Measurements from ENCODE around the gene ZFYVE28. TPM values are rescaled to one million over a fixed set of nuclear protein-coding genes. Genes with fewer than 3 reads are reported as not detected.

The ZFYVE28 gene
- total RNA-seq, 2 experiments from 2014 or later = 26.2 to 28.0 TPM

GRCh38 chr4:2246384-2247127 lies 171.9 kb downstream of the ZFYVE28 start:
- Histone ChIP-seq H3K27ac (ENCODE audit: low read depth in 1 of 2, low read length in 2 of 2) (no peak overlapping the region), H3K27me3 (ENCODE audit: control insufficient read depth in 1 of 2, insufficient read depth in 2 of 2, low read length in 2 of 2) (no peaks in the 10 kb centered on the region), H3K4me1 (ENCODE audit: insufficient read depth, low read length) (peaks cover 13% of the 10 kb centered on the region), H3K36me3 (ENCODE audit: insufficient read depth, low read length) (peaks cover 34% of the 10 kb centered on the region), H3K4me3 (ENCODE audit: low read length) (no peak overlapping the region), H3K9me3 (ENCODE audit: control insufficient read depth in 1 of 2, insufficient read depth in 1 of 2, low read length in 2 of 2) (no peaks in the 10 kb centered on the region)
- POLR2A ChIA-PET = no interaction called here
- intact Hi-C loops (cut with DNase I, micrococcal nuclease) = loop anchor here (10.0 kb wide), 2 partner anchors 288 to 1288 kb away; partner anchors contain the start of genes FAM193A (in 1 of the 2) and LRPAP1 (in 1 of the 2)
- Mint-ChIP-seq H3K27ac (peak overlapping the region; percentile 51), H3K4me1 (ENCODE audit: low read depth) (peaks cover 28% of the 10 kb centered on the region), H3K27me3 (no peaks in the 10 kb centered on the region), H3K4me3 (no peak overlapping the region), H3K9me3 (no peaks in the 10 kb centered on the region), H3K36me3 (ENCODE audit: low read depth) (peaks cover 18% of the 10 kb centered on the region)
- TF ChIP-seq CTCF (IDR thresholded peaks at IDR 0.05) = no peak
- CTCF ChIA-PET = no interaction called here
- no peak for ATAC-seq (ENCODE audit: poor library complexity)
- DNase-seq = peak in 2 of 14 experiments; percentile 1 to 22

GRCh38 chr4:2245787-2246275 lies 172.6 kb downstream of the ZFYVE28 start:
- no peak for DNase-seq
- peak overlapping the region; percentile 79 for H3K27ac Mint-ChIP-seq
- H3K9me3 Mint-ChIP-seq = no peaks in the 10 kb centered on the region
- H3K4me1 ChIP-seq (ENCODE audit: insufficient read depth, low read length) = peaks cover 16% of the 10 kb centered on the region
- CTCF ChIA-PET = no interaction called here
- TF ChIP-seq CTCF (IDR thresholded peaks at IDR 0.05) = no peak
- intact Hi-C loops (cut with DNase I, micrococcal nuclease) = loop anchor here (10.0 kb wide), 2 partner anchors 289 to 1289 kb away; partner anchors contain the start of genes FAM193A (in 1 of the 2) and LRPAP1 (in 1 of the 2)
- no peak for ATAC-seq (ENCODE audit: poor library complexity)
- H3K36me3 ChIP-seq (ENCODE audit: insufficient read depth, low read length) = peaks cover 26% of the 10 kb centered on the region
- POLR2A ChIA-PET = no interaction called here
- H3K36me3 Mint-ChIP-seq (ENCODE audit: low read depth) = peaks cover 22% of the 10 kb centered on the region
- H3K9me3 ChIP-seq (ENCODE audit: control insufficient read depth in 1 of 2, insufficient read depth in 1 of 2, low read length in 2 of 2) = no peaks in the 10 kb centered on the region
- H3K27me3 ChIP-seq (ENCODE audit: control insufficient read depth in 1 of 2, insufficient read depth in 2 of 2, low read length in 2 of 2) = no peaks in the 10 kb centered on the region
- no peak overlapping the region for H3K4me3 ChIP-seq (ENCODE audit: low read length)
- H3K27ac ChIP-seq (ENCODE audit: low read depth in 1 of 2, low read length in 2 of 2) = no peak overlapping the region
- no peak overlapping the region for H3K4me3 Mint-ChIP-seq
- H3K27me3 Mint-ChIP-seq = no peaks in the 10 kb centered on the region
- H3K4me1 Mint-ChIP-seq (ENCODE audit: low read depth) = peaks cover 33% of the 10 kb centered on the region

- peak overlapping the region; percentile 25 for H3K4me3 Mint-ChIP-seq
- H3K9me3 ChIP-seq (ENCODE audit: control insufficient read depth in 1 of 2, insufficient read depth in 1 of 2, low read length in 2 of 2) = no peaks in the 10 kb centered on the region
- peaks cover 16% of the 10 kb centered on the region for H3K4me1 ChIP-seq (ENCODE audit: insufficient read depth, low read length)
- H3K27me3 ChIP-seq (ENCODE audit: control insufficient read depth in 1 of 2, insufficient read depth in 2 of 2, low read length in 2 of 2) = no peaks in the 10 kb centered on the region
- ChIA-PET CTCF (no interaction called here), POLR2A (interaction anchor here (1.2 kb wide), 1 partner anchor 17 kb away, joined by 3 read pairs; the partner anchor contains the start of gene MXD4)
- ATAC-seq (ENCODE audit: poor library complexity) (no peak), DNase-seq (peak in 2 of 14 experiments; percentile 2 to 40)
- no peaks in the 10 kb centered on the region for H3K9me3 Mint-ChIP-seq
- peaks cover 28% of the 10 kb centered on the region for H3K36me3 Mint-ChIP-seq (ENCODE audit: low read depth)
- H3K27ac ChIP-seq (ENCODE audit: low read depth in 1 of 2, low read length in 2 of 2) = no peak overlapping the region
- TF ChIP-seq CTCF (IDR thresholded peaks at IDR 0.05) = no peak
- H3K4me1 Mint-ChIP-seq (ENCODE audit: low read depth) = peaks cover 39% of the 10 kb centered on the region
- H3K27me3 Mint-ChIP-seq = no peaks in the 10 kb centered on the region
- intact Hi-C loops (cut with DNase I, micrococcal nuclease) = loop anchor here (10.0 kb wide), 2 partner anchors 290 to 1290 kb away; partner anchors contain the start of genes FAM193A (in 1 of the 2) and LRPAP1 (in 1 of the 2)
- H3K27ac Mint-ChIP-seq = peak overlapping the region; percentile 79
- H3K36me3 ChIP-seq (ENCODE audit: insufficient read depth, low read length) = peaks cover 22% of the 10 kb centered on the region
- no peak overlapping the region for H3K4me3 ChIP-seq (ENCODE audit: low read length)
These were observed 173.2 kb downstream of the ZFYVE28 start for GRCh38 chr4:2245057-2245786.

Measured in CD4-positive, alpha-beta T cell (primary cell).